ENCODE data around the gene MYO3B.

Gene MYO3B

GRCh38 chr2:170639635-170640034 is 461.7 kb downstream of the MYO3B start:
- H3K27ac ChIP-seq: no peak overlapping the region
- no peak for TF ChIP-seq ZFX (IDR thresholded peaks at IDR 0.05; ENCODE audit: borderline replicate concordance)
- TF ChIP-seq, protein P1, sequence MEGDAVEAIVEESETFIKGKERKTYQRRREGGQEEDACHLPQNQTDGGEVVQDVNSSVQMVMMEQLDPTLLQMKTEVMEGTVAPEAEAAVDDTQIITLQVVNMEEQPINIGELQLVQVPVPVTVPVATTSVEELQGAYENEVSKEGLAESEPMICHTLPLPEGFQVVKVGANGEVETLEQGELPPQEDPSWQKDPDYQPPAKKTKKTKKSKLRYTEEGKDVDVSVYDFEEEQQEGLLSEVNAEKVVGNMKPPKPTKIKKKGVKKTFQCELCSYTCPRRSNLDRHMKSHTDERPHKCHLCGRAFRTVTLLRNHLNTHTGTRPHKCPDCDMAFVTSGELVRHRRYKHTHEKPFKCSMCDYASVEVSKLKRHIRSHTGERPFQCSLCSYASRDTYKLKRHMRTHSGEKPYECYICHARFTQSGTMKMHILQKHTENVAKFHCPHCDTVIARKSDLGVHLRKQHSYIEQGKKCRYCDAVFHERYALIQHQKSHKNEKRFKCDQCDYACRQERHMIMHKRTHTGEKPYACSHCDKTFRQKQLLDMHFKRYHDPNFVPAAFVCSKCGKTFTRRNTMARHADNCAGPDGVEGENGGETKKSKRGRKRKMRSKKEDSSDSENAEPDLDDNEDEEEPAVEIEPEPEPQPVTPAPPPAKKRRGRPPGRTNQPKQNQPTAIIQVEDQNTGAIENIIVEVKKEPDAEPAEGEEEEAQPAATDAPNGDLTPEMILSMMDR (IDR thresholded peaks at IDR 0.05): no peak

DNA sequence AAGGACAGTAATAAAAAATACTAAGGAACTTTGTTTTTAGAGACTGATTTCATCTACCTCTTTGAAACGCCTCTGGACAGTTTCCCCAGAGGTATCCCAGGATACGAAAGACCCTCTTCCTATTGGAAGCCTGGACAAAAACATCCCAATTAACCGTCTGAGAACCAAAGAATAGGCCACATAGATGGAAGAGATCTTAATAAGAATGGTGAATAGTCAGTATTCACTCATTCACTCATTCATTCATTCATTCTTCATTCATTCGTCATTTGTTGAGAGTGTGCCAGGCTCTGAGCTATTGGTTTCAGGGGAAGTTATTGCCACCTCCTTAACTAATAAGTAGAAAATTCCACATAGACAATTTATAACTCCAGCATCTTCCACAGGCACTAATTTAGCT is 464.0 kb downstream of the MYO3B start:
- TF ChIP-seq, protein P1 (IDR thresholded peaks at IDR 0.05): no peak
- no peak for TF ChIP-seq ZFX (IDR thresholded peaks at IDR 0.05; ENCODE audit: borderline replicate concordance)
- no peak overlapping the region for H3K27ac ChIP-seq

GRCh38 chr2:170643346-170643745 is 465.4 kb downstream of the MYO3B start:
- TF ChIP-seq ZFX (IDR thresholded peaks at IDR 0.05; ENCODE audit: borderline replicate concordance): no peak
- TF ChIP-seq, protein P1 (IDR thresholded peaks at IDR 0.05): no peak
- H3K27ac ChIP-seq: no peak overlapping the region

DNA sequence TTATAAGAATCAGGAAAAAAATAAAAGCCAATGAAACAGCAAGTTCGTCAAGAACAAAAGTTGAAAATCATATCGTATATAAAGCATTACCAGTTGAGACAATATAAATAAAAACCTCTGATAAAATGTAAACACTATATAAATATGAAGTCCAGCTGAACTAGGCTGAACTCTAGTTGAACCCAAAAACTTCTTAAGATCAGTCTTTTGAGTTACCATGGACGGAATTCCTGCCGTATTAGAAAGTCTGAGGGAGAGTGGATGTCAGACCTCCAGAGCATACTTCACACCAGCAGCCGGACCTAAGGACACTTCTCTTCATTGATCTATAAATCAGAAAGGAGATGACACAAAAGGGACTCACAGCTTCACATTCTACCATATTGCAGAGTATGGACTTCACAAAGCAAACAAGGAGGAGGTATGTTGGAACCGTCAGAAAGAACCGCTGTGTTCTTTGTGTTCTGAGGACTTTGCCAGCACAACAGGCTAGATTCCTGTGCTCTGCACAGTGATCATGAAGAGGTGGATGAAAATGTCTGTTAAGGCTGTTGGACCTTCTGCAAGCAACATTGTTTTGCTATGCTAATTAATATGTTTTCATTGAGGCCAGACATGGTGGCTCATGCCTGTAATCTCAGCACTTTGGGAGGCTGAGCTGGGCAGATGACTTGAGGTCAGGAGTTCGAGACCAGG is 469.9 kb downstream of the MYO3B start:
- TF ChIP-seq, protein P1 (IDR thresholded peaks at IDR 0.05): no peak
- no peak for TF ChIP-seq ZFX (IDR thresholded peaks at IDR 0.05; ENCODE audit: borderline replicate concordance)
- H3K27ac ChIP-seq: no peak overlapping the region

- H3K27ac ChIP-seq: no peak overlapping the region
- TF ChIP-seq ZFX (IDR thresholded peaks at IDR 0.05; ENCODE audit: borderline replicate concordance): no peak
- TF ChIP-seq, protein P1 (IDR thresholded peaks at IDR 0.05): no peak
Observed at GRCh38 chr2:170651624-170652325, 473.8 kb downstream of the MYO3B start.

GRCh38 chr2:170652637-170653417 is 474.9 kb downstream of the MYO3B start:
- H3K27ac ChIP-seq: no peak overlapping the region
- TF ChIP-seq, protein P1 (IDR thresholded peaks at IDR 0.05): no peak
- no peak for TF ChIP-seq ZFX (IDR thresholded peaks at IDR 0.05; ENCODE audit: borderline replicate concordance)
